Left lung (tissue), 10 donors: ENCODE results near the gene DGKD. TPM values are rescaled to one million over a fixed set of nuclear protein-coding genes. Genes with fewer than 3 reads are reported as not detected.
A peak's percentile ranks its signal among the peaks of the same experiment; 100 is the strongest.

Source experiments
- ATAC-seq: fragments of 200-7000 bp; cut with Tn5 transposase; one replicate; pipeline ENCODE4 v1.9.1; 2020; ENCODE audit warnings: moderate library complexity
- DNase-seq, 4 donors: peaks; one replicate each; pipeline ENCODE4 v3.0.0-alpha.2; 2013 to 2020
- H3K27ac ChIP-seq, 2 donors: fragments of 200-600 bp; sonication (generic) in 1 of 2; one replicate each; pipeline versions ENCODE4 v1.5.0 to v1.8.0; 2020 to 2021
- H3K27me3 ChIP-seq, 2 donors: fragments of 200-600 bp; sonication (generic) in 1 of 2; one replicate each; pipeline versions ENCODE4 v1.5.0 to v1.8.0; 2020 to 2021
- H3K36me3 ChIP-seq, 2 donors: fragments of 200-600 bp; sonication (generic) in 1 of 2; one replicate each; pipeline versions ENCODE4 v1.5.0 to v1.8.0; 2020 to 2021
- H3K4me1 ChIP-seq, 2 donors: fragments of 200-600 bp; one replicate each; pipeline ENCODE4 v1.8.0; 2021
- H3K4me3 ChIP-seq, 2 donors: fragments of 200-600 bp; sonication (generic) in 1 of 2; one replicate each; pipeline versions ENCODE4 v1.5.0 to v1.8.0; 2020 to 2021; ENCODE audit warnings: mild to moderate bottlenecking in 1 of 2
- H3K9me3 ChIP-seq, 2 donors: fragments of 200-600 bp; sonication (generic) in 1 of 2; one replicate each; pipeline versions ENCODE4 v1.5.0 to v1.8.0; 2020 to 2021
- CTCF ChIP-seq, 2 donors: fragments of 200-600 bp; sonication (generic) in 1 of 2; IDR thresholded peaks; one replicate each; pipeline versions ENCODE4 v1.5.0 to v1.8.0; 2021; ENCODE audit warnings: antibody characterized with exemption in 2 of 2
- intact Hi-C, 2 donors: fragments of 100-400 bp; cut with DNase I; formaldehyde crosslinking; loops; one replicate each; pipeline versions ENCODE4 v1.11.2 to v1.14.2; 2022
- polyA plus RNA-seq, 6 donors: library from polyadenylated mRNA; unstranded; fragments of 120-200 nt; gene quantifications; one replicate each; pipeline ENCODE4 v1.2.1, GENCODE V29; 2013; ENCODE audit not compliant: insufficient read length in 6 of 6
- total RNA-seq, 2 donors: library from RNA; stranded (reverse); fragmentation: NEBNext Ultra II Directional; extraction: Animal tissue kit (Norgen Biotek cat#: 25700); gene quantifications; one replicate each; pipeline ENCODE4 v1.2.1, GENCODE V29; 2021
- donor health status: DM: no; HTN: yes; CAD: no.
- donor health status: DM: no; HTN: no; CAD: no.

The DGKD gene
- total and polyA plus RNA-seq, 8 donors, result 22.9 to 98.0 (median 32.6) TPM

- peaks cover 19 to 56% of the 10 kb centered on the region in 2 donors for H3K4me1 ChIP-seq
- DNase-seq (peak in 1 of 4 donors; percentile 49), ATAC-seq (peak; percentile 55)
- peak overlapping the region in 1 of 2 donors; percentile 45 for H3K27ac ChIP-seq
- no peak for TF ChIP-seq CTCF (IDR thresholded peaks at IDR 0.05)
- no peaks in the 10 kb centered on the region for H3K36me3 ChIP-seq
- H3K27me3 ChIP-seq, result no peaks in the 10 kb centered on the region
- intact Hi-C loops, result no loop called here
- no peaks in the 10 kb centered on the region for H3K9me3 ChIP-seq
- H3K4me3 ChIP-seq, result no peak overlapping the region
These were observed 3.6 kb upstream of the DGKD start for GRCh38 chr2:233350708-233351107.

GRCh38 chr2:233351423-233351822 is 2.9 kb upstream of the DGKD start:
- ATAC-seq (no peak), DNase-seq (no peak)
- intact Hi-C loops, result no loop called here

GRCh38 chr2:233352141-233352842 is 2.0 kb upstream of the DGKD start:
- no peak for TF ChIP-seq CTCF (IDR thresholded peaks at IDR 0.05)
- no peaks in the 10 kb centered on the region for H3K27me3 ChIP-seq
- peaks cover 19 to 72% of the 10 kb centered on the region in 2 donors for H3K4me1 ChIP-seq
- H3K9me3 ChIP-seq, result no peaks in the 10 kb centered on the region
- no peak overlapping the region for H3K4me3 ChIP-seq
- no peaks in the 10 kb centered on the region for H3K36me3 ChIP-seq
- ATAC-seq (no peak), DNase-seq (no peak)
- no peak overlapping the region for H3K27ac ChIP-seq
- intact Hi-C loops, result no loop called here

More at GRCh38 chr2:233351423-233351822, 2.9 kb upstream of the DGKD start:
- H3K27ac ChIP-seq, result no peak overlapping the region
- no peaks in the 10 kb centered on the region for H3K9me3 ChIP-seq
- no peaks in the 10 kb centered on the region for H3K27me3 ChIP-seq
- H3K4me1 ChIP-seq, result peaks cover 19 to 64% of the 10 kb centered on the region in 2 donors
- H3K36me3 ChIP-seq, result no peaks in the 10 kb centered on the region
- no peak for TF ChIP-seq CTCF (IDR thresholded peaks at IDR 0.05)
- no peak overlapping the region for H3K4me3 ChIP-seq

GRCh38 chr2:233353101-233353768 is 1.1 kb upstream of the DGKD start:
- no peak for DNase-seq
- no peaks in the 10 kb centered on the region for H3K36me3 ChIP-seq
- no peak for TF ChIP-seq CTCF (IDR thresholded peaks at IDR 0.05)
- H3K4me1 ChIP-seq, result peaks cover 19 to 81% of the 10 kb centered on the region in 2 donors
- no peak for ATAC-seq
- peak overlapping the region in 1 of 2 donors; percentile 65 for H3K4me3 ChIP-seq
- intact Hi-C loops, result no loop called here
- H3K27ac ChIP-seq, result peak overlapping the region in 1 of 2 donors; percentile 75
- no peaks in the 10 kb centered on the region for H3K9me3 ChIP-seq
- H3K27me3 ChIP-seq, result no peaks in the 10 kb centered on the region

- ATAC-seq, result no peak
- Histone ChIP-seq H3K4me1 (peaks cover 19 to 80% of the 10 kb centered on the region in 2 donors), H3K27me3 (no peaks in the 10 kb centered on the region), H3K36me3 (no peaks in the 10 kb centered on the region), H3K4me3 (peak overlapping the region in 1 of 2 donors; percentile 65), H3K27ac (no peak overlapping the region), H3K9me3 (no peaks in the 10 kb centered on the region)
- peak in 1 of 4 donors; percentile 45 for DNase-seq
- no peak for TF ChIP-seq CTCF (IDR thresholded peaks at IDR 0.05)
- intact Hi-C loops, result no loop called here
These were observed 218 bp downstream of the DGKD start for GRCh38 chr2:233354500-233354924.
